ENCODE data around the gene BDNF. TPM values are rescaled to one million over a fixed set of nuclear protein-coding genes. Genes with fewer than 3 reads are reported as not detected.
A peak's percentile ranks its signal among the peaks of the same experiment; 100 is the strongest.

Gene BDNF
- total and polyA plus RNA-seq, 2 experiments from 2014 or later: 5.1 to 5.2 TPM

DNA sequence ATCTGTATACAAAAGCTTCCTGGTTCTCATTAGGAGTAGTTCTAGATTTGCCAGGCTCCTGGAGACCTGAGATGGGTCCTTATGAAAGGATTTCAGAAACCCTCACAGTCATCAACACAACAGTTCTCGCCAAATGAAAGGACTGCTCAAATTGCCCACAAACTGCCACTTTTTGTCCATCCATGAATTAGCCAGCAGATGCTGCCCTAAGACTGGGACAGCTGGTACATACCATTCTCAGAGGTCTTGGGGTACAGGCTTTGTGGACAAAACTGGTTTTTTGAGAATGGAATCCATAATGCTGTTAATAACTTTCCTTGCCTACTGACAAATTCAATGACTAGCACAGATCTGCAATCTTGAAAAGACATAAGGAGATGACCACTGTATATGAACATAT, 23.4 kb upstream of the BDNF start:
- Histone ChIP-seq H3K4me3 (peak overlapping the region; percentile 87), H3K4me1 (ENCODE audit: insufficient read depth) (peaks cover 21% of the 10 kb centered on the region), H4K20me1 (replicated peaks; ENCODE audit: insufficient read depth) (no peaks in the 10 kb centered on the region), H3K27me3 (ENCODE audit: insufficient read depth) (peaks cover 63% of the 10 kb centered on the region), H2AFZ (peak overlapping the region; percentile 98), H3K79me2 (replicated peaks; ENCODE audit: insufficient read depth) (no peaks in the 10 kb centered on the region), H3F3A (replicated peaks; ENCODE audit: low read depth) (peaks cover 16% of the 10 kb centered on the region; the same call in 1 of the 2 replicates), H3K9me2 (ENCODE audit: insufficient read depth) (no peaks in the 10 kb centered on the region), H3K4me2 (peak overlapping the region; percentile 100; the same call in 1 of the 2 replicates), H3K36me3 (ENCODE audit: insufficient read depth) (no peaks in the 10 kb centered on the region), H3K27ac (ENCODE audit: low read depth) (no peak overlapping the region)
- TF ChIP-seq NANOG (IDR thresholded peaks at IDR 0.05; ENCODE audit: borderline replicate concordance): no peak
- TF ChIP-seq, protein P1, sequence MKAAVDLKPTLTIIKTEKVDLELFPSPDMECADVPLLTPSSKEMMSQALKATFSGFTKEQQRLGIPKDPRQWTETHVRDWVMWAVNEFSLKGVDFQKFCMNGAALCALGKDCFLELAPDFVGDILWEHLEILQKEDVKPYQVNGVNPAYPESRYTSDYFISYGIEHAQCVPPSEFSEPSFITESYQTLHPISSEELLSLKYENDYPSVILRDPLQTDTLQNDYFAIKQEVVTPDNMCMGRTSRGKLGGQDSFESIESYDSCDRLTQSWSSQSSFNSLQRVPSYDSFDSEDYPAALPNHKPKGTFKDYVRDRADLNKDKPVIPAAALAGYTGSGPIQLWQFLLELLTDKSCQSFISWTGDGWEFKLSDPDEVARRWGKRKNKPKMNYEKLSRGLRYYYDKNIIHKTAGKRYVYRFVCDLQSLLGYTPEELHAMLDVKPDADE (IDR thresholded peaks at IDR 0.05): no peak
- TF ChIP-seq ZNF114 (CRISPR knock-in tag; IDR thresholded peaks at IDR 0.05): no peak
- TF ChIP-seq, protein P2, sequence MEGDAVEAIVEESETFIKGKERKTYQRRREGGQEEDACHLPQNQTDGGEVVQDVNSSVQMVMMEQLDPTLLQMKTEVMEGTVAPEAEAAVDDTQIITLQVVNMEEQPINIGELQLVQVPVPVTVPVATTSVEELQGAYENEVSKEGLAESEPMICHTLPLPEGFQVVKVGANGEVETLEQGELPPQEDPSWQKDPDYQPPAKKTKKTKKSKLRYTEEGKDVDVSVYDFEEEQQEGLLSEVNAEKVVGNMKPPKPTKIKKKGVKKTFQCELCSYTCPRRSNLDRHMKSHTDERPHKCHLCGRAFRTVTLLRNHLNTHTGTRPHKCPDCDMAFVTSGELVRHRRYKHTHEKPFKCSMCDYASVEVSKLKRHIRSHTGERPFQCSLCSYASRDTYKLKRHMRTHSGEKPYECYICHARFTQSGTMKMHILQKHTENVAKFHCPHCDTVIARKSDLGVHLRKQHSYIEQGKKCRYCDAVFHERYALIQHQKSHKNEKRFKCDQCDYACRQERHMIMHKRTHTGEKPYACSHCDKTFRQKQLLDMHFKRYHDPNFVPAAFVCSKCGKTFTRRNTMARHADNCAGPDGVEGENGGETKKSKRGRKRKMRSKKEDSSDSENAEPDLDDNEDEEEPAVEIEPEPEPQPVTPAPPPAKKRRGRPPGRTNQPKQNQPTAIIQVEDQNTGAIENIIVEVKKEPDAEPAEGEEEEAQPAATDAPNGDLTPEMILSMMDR (conservative IDR thresholded peaks at IDR 0.05; ENCODE audit: low read depth in 2 of 2): peak; percentile 21 to 54; a peak in 3 of 4 replicates
- ATAC-seq (no peak), DNase-seq (ENCODE audit: low spot score) (no peak)
- H3K27me3 Mint-ChIP-seq (ENCODE audit: insufficient read depth, low read depth, poor library complexity): peaks cover 37% of the 10 kb centered on the region
- H3K36me3 Mint-ChIP-seq (ENCODE audit: low read depth): no peaks in the 10 kb centered on the region
- H3K4me1 Mint-ChIP-seq: peaks cover 24% of the 10 kb centered on the region
- peak overlapping the region; percentile 95; the same call in 2 of the 3 replicates for H3K4me3 Mint-ChIP-seq
- no peak overlapping the region; the same call in 1 of the 2 replicates for H3K27ac Mint-ChIP-seq
- no peaks in the 10 kb centered on the region; the same call in 2 of the 3 replicates for H3K9me3 Mint-ChIP-seq

DNA sequence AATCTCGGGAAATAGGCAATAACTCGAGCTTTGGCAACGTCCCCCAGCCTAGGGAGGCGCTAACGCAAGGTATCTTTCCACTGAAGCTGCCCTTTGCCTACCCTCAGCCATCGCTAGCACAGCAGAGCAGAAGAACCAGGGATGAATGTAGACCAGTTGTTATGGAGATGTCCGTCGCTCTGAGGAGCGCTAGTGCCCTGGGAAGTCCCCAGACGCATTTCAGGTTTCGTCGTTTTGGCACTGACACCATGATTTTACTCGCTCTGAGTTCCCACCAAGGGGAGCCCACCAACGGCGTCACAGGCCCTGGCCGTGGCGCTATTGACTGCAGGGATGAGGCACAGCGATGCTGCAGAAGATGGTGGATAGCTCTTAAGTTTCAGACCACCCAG, 22.7 kb upstream of the BDNF start:
- Histone ChIP-seq H4K20me1 (replicated peaks; ENCODE audit: insufficient read depth) (no peaks in the 10 kb centered on the region), H3K27ac (ENCODE audit: low read depth) (0 out of 2 replicates have a peak overlapping the region, but pooled peaks have one; percentile 75), H3F3A (replicated peaks; ENCODE audit: low read depth) (peaks cover 17% of the 10 kb centered on the region; the same call in 1 of the 2 replicates), H3K4me1 (ENCODE audit: insufficient read depth) (peaks cover 21% of the 10 kb centered on the region), H3K27me3 (ENCODE audit: insufficient read depth) (peaks cover 63% of the 10 kb centered on the region), H3K79me2 (replicated peaks; ENCODE audit: insufficient read depth) (no peaks in the 10 kb centered on the region), H3K4me2 (peak overlapping the region; percentile 100), H2AFZ (peak overlapping the region; percentile 98), H3K4me3 (peak overlapping the region; percentile 87), H3K9me2 (ENCODE audit: insufficient read depth) (no peaks in the 10 kb centered on the region), H3K36me3 (ENCODE audit: insufficient read depth) (no peaks in the 10 kb centered on the region)
- H3K27me3 Mint-ChIP-seq (ENCODE audit: insufficient read depth, low read depth, poor library complexity): peaks cover 40% of the 10 kb centered on the region
- peaks cover 24% of the 10 kb centered on the region for H3K4me1 Mint-ChIP-seq
- H3K9me3 Mint-ChIP-seq: no peaks in the 10 kb centered on the region; the same call in 2 of the 3 replicates
- peak overlapping the region; percentile 95 for H3K4me3 Mint-ChIP-seq
- TF ChIP-seq STAT1 (IDR thresholded peaks at IDR 0.05; ENCODE audit: unreplicated experiment): no peak
- TF ChIP-seq, protein P2 (conservative IDR thresholded peaks at IDR 0.05; ENCODE audit: low read depth in 2 of 2): peak in 1 of 2 experiments; percentile 58; a peak in 2 of 4 replicates
- no peak; the same call in 1 of the 2 replicates for TF ChIP-seq CREB1 (CRISPR knock-in tag; IDR thresholded peaks at IDR 0.05; ENCODE audit: low read depth)
- TF ChIP-seq, protein P3, sequence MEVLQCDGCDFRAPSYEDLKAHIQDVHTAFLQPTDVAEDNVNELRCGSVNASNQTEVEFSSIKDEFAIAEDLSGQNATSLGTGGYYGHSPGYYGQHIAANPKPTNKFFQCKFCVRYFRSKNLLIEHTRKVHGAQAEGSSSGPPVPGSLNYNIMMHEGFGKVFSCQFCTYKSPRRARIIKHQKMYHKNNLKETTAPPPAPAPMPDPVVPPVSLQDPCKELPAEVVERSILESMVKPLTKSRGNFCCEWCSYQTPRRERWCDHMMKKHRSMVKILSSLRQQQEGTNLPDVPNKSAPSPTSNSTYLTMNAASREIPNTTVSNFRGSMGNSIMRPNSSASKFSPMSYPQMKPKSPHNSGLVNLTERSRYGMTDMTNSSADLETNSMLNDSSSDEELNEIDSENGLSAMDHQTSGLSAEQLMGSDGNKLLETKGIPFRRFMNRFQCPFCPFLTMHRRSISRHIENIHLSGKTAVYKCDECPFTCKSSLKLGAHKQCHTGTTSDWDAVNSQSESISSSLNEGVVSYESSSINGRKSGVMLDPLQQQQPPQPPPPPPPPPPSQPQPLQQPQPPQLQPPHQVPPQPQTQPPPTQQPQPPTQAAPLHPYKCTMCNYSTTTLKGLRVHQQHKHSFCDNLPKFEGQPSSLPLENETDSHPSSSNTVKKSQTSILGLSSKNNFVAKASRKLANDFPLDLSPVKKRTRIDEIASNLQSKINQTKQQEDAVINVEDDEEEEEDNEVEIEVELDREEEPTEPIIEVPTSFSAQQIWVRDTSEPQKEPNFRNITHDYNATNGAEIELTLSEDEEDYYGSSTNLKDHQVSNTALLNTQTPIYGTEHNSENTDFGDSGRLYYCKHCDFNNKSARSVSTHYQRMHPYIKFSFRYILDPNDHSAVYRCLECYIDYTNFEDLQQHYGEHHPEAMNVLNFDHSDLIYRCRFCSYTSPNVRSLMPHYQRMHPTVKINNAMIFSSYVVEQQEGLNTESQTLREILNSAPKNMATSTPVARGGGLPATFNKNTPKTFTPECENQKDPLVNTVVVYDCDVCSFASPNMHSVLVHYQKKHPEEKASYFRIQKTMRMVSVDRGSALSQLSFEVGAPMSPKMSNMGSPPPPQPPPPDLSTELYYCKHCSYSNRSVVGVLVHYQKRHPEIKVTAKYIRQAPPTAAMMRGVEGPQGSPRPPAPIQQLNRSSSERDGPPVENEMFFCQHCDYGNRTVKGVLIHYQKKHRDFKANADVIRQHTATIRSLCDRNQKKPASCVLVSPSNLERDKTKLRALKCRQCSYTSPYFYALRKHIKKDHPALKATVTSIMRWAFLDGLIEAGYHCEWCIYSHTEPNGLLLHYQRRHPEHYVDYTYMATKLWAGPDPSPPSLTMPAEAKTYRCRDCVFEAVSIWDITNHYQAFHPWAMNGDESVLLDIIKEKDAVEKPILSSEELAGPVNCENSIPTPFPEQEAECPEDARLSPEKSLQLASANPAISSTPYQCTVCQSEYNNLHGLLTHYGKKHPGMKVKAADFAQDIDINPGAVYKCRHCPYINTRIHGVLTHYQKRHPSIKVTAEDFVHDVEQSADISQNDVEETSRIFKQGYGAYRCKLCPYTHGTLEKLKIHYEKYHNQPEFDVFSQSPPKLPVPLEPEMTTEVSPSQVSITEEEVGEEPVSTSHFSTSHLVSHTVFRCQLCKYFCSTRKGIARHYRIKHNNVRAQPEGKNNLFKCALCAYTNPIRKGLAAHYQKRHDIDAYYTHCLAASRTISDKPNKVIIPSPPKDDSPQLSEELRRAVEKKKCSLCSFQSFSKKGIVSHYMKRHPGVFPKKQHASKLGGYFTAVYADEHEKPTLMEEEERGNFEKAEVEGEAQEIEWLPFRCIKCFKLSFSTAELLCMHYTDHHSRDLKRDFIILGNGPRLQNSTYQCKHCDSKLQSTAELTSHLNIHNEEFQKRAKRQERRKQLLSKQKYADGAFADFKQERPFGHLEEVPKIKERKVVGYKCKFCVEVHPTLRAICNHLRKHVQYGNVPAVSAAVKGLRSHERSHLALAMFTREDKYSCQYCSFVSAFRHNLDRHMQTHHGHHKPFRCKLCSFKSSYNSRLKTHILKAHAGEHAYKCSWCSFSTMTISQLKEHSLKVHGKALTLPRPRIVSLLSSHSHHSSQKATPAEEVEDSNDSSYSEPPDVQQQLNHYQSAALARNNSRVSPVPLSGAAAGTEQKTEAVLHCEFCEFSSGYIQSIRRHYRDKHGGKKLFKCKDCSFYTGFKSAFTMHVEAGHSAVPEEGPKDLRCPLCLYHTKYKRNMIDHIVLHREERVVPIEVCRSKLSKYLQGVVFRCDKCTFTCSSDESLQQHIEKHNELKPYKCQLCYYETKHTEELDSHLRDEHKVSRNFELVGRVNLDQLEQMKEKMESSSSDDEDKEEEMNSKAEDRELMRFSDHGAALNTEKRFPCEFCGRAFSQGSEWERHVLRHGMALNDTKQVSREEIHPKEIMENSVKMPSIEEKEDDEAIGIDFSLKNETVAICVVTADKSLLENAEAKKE (CRISPR knock-in tag; IDR thresholded peaks at IDR 0.05): peak; percentile 61; the same call in 1 of the 2 replicates
- H3K27ac Mint-ChIP-seq: peak overlapping the region; percentile 72; the same call in 1 of the 2 replicates
- DNase-seq (ENCODE audit: low spot score) (peak; percentile 62), ATAC-seq (peak; percentile 26)
- no peaks in the 10 kb centered on the region for H3K36me3 Mint-ChIP-seq (ENCODE audit: low read depth)

Data from GM23338 (cell line).